Uterus (tissue), 2 donors: Measurements from ENCODE around the gene LAMP5.

ENCODE experiments used
- POLR2A ChIP-seq, 2 donors: fragments of 450-650 bp; IDR thresholded peaks; one replicate each; pipeline ENCODE4 v1.6.1; 2016; ENCODE audit warnings: antibody characterized with exemption in 2 of 2, mild to moderate bottlenecking in 1 of 2, moderate library complexity in 1 of 2
- TF ChIP-seq, protein P1 (sequence below), 4 experiments: fragments of 200-600 bp in 2 of 4; fragments of 450-650 bp in 2 of 4; sonication (generic) in 2 of 4; IDR thresholded peaks; one replicate each; pipeline ENCODE4 v1.5.1; 2016 to 2019; ENCODE audit warnings: antibody characterized with exemption in 4 of 4, mild to moderate bottlenecking in 2 of 4, moderate library complexity in 1 of 4

DNA sequence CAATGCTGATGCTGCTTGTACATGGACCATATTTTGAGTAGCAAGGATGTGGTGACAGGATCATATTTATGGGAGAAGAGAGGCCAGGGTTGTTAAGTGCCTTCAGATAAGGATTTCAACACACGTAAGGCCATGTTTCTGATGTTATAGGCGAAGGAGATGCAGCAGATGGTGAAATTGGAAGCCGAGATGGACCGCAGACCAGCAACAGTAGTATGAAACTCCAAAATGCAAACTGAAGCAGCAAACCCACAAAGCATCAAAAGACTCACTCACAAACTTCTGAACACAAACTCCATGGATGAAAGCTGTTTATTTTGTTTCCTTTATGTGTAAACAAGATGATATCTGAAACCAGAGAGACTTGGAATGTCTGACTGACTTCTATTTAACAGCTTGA lies 35.6 kb upstream of the LAMP5 start:
- no peak for TF ChIP-seq POLR2A (IDR thresholded peaks at IDR 0.05)
- TF ChIP-seq, protein P1, sequence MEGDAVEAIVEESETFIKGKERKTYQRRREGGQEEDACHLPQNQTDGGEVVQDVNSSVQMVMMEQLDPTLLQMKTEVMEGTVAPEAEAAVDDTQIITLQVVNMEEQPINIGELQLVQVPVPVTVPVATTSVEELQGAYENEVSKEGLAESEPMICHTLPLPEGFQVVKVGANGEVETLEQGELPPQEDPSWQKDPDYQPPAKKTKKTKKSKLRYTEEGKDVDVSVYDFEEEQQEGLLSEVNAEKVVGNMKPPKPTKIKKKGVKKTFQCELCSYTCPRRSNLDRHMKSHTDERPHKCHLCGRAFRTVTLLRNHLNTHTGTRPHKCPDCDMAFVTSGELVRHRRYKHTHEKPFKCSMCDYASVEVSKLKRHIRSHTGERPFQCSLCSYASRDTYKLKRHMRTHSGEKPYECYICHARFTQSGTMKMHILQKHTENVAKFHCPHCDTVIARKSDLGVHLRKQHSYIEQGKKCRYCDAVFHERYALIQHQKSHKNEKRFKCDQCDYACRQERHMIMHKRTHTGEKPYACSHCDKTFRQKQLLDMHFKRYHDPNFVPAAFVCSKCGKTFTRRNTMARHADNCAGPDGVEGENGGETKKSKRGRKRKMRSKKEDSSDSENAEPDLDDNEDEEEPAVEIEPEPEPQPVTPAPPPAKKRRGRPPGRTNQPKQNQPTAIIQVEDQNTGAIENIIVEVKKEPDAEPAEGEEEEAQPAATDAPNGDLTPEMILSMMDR (IDR thresholded peaks at IDR 0.05): no peak
